Measurements from ENCODE around the gene UROS.

Gene UROS

GRCh38 chr10:125799451-125800182 is 23.4 kb downstream of the UROS start:
- TF ChIP-seq CTCF (IDR thresholded peaks at IDR 0.05; ENCODE audit: low read depth, low read length), result no peak
- DNase-seq (ENCODE audit: extremely low read depth, low read depth), result no peak

- TF ChIP-seq CTCF (IDR thresholded peaks at IDR 0.05; ENCODE audit: low read depth, low read length), result no peak
- DNase-seq (ENCODE audit: extremely low read depth, low read depth), result no peak
Measured at GRCh38 chr10:125797994-125798662, 24.9 kb downstream of the UROS start.

DNA sequence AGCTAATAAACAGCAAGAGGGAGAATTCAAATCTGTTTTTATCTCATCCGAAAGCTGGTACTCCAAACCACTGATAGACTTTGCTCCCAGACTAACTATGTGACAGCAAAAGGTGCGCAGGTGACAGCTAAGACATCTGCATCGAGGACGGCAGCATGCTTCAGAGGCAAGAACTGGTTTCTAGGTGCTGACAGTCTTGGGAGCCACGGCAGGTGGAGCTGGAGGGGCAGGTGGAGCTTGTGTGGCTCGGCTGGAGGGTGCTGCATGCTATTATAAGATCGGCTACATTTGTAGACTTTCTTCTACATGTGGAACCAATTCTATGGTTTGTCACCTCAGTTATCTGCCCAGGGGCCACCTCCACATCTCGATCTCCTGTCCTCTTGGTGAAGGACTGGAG is 25.6 kb downstream of the UROS start:
- TF ChIP-seq CTCF (IDR thresholded peaks at IDR 0.05; ENCODE audit: low read depth, low read length), result no peak
- DNase-seq (ENCODE audit: extremely low read depth, low read depth), result no peak

- TF ChIP-seq CTCF (IDR thresholded peaks at IDR 0.05; ENCODE audit: low read depth, low read length), result no peak
- DNase-seq (ENCODE audit: extremely low read depth, low read depth), result no peak
Measured at GRCh38 chr10:125795637-125796190, 27.3 kb downstream of the UROS start.

DNA sequence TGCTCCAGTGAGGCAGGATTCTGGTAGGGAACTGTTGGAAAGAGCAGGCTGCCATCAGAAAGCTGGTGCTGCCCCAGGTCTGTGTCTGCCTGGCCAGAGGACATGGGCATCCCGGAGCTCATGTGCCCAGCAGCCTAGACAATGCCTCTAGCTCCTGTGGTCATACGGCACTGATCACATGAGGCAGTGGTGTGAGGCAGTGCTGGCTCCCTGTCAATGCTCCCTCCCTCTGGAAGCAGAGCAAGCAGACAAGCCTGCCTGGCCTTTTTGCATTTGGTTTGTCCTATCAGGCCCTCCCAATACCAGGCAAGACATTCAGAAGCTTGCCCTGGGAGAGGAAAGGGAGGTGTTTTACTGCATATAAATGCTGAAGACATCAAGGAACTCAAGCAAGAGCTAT is 27.9 kb downstream of the UROS start:
- TF ChIP-seq CTCF (IDR thresholded peaks at IDR 0.05; ENCODE audit: low read depth, low read length), result no peak
- DNase-seq (ENCODE audit: extremely low read depth, low read depth), result no peak

GRCh38 chr10:125792342-125793300 is 30.4 kb downstream of the UROS start:
- no peak for TF ChIP-seq CTCF (IDR thresholded peaks at IDR 0.05; ENCODE audit: low read depth, low read length)
- no peak for DNase-seq (ENCODE audit: extremely low read depth, low read depth)

Measured in AG09319 (cell line).